GM23248 (cell line): ENCODE results near the gene DNHD1.

Experiments
- EZH2 ChIP-seq: fragments of 200-600 bp; sonication (generic); IDR thresholded peaks from 2 replicates; pipeline ENCODE4 v1.6.1; 2018; ENCODE audit warnings: antibody characterized with exemption, mild to moderate bottlenecking; ENCODE audit not compliant: insufficient read depth, poor library complexity, severe bottlenecking
- EZH2phosphoT487 ChIP-seq: fragments of 200-600 bp; sonication (generic); IDR thresholded peaks from 2 replicates; pipeline ENCODE4 v1.6.1; 2018; ENCODE audit warnings: antibody characterized with exemption, moderate library complexity, mild to moderate bottlenecking, low read depth; ENCODE audit not compliant: insufficient read depth

DNA sequence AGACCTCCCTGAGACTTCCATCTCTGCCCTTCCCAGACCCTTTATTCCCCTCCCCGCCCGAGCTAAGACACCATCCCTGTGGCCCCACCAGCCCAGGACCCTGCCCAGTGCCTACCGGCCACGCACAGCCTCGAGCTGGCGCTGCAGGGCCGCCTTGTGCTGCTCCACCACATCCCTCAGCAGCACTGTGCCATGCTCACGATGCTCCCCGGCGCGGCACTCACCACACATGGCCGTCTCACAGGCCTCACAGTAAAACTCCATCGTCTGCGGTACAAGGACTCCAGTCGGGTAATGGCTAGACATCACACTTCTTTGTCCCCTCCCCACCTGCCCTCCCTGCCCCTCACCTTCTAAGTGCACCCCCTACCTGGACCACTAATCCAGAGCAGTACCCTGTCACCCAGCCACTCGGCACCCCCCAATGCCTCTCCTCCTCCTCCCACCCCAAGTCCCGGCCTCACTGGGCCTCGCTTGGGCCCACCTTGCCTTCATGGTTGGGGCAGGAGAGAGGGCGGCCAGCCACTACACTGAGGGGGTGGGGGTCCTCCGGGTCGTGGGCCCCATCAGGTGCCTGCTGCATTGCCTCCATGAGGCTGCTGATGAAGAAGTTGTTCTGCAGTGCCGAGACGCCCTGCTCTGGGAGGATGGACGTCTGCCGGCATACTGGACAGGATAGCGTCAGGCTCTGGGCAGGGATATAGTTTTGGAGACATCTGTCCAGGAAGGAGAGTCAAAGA, 39.3 kb upstream of the DNHD1 start:
- TF ChIP-seq EZH2 (no peak), EZH2phosphoT487 (no peak)
